Measurements from ENCODE around the gene MAK. TPM values are rescaled to one million over a fixed set of nuclear protein-coding genes. Genes with fewer than 3 reads are reported as not detected.
"Not testable (repeated sequence)": the region's sequence is repeated elsewhere in the genome, so short reads cannot be mapped to it uniquely, and the experiment has no call there.

The MAK gene
- total RNA-seq, 1 experiment from 2014 or later, result not detected

GRCh38 chr6:10862361-10862760 lies 24.0 kb upstream of the MAK start:
- Histone ChIP-seq H3K4me1 (ENCODE audit: low read length) (no peaks in the 10 kb centered on the region), H3K9me2 (replicated peaks; ENCODE audit: insufficient read depth, low read length) (no peaks in the 10 kb centered on the region), H3K79me2 (ENCODE audit: low read length) (no peaks in the 10 kb centered on the region), H4K20me1 (ENCODE audit: insufficient read depth, low read depth, low read length) (no peaks in the 10 kb centered on the region), H3K9me3 (ENCODE audit: low read length) (no peaks in the 10 kb centered on the region), H3K27me3 (ENCODE audit: low read length) (no peaks in the 10 kb centered on the region), H3K4me2 (ENCODE audit: low read depth, low read length, poor library complexity, severe bottlenecking) (no peak overlapping the region), H3K4me3 (ENCODE audit: low read length) (no peak overlapping the region), H3K9ac (ENCODE audit: low read length) (no peak overlapping the region), H3K36me3 (ENCODE audit: insufficient read depth, low read length) (no peaks in the 10 kb centered on the region), H2AFZ (ENCODE audit: low read length) (no peak overlapping the region), H3K27ac (ENCODE audit: low read length) (no peak overlapping the region)
- DNase-seq, result no peak

- no peak for DNase-seq
- H3K4me3 ChIP-seq (ENCODE audit: low read length), result no peak overlapping the region
- no peaks in the 10 kb centered on the region for H3K9me3 ChIP-seq (ENCODE audit: low read length)
- no peak overlapping the region for H3K27ac ChIP-seq (ENCODE audit: low read length)
- no peaks in the 10 kb centered on the region for H3K79me2 ChIP-seq (ENCODE audit: low read length)
- H4K20me1 ChIP-seq (ENCODE audit: insufficient read depth, low read depth, low read length), result no peaks in the 10 kb centered on the region
- H3K4me1 ChIP-seq (ENCODE audit: low read length), result no peaks in the 10 kb centered on the region
- no peak overlapping the region for H2AFZ ChIP-seq (ENCODE audit: low read length)
- H3K9me2 ChIP-seq (replicated peaks; ENCODE audit: insufficient read depth, low read length), result no peaks in the 10 kb centered on the region
- H3K27me3 ChIP-seq (ENCODE audit: low read length), result no peaks in the 10 kb centered on the region
- H3K36me3 ChIP-seq (ENCODE audit: insufficient read depth, low read length), result no peaks in the 10 kb centered on the region
- no peak overlapping the region for H3K9ac ChIP-seq (ENCODE audit: low read length)
- no peak overlapping the region for H3K4me2 ChIP-seq (ENCODE audit: low read depth, low read length, poor library complexity, severe bottlenecking)
Observed at GRCh38 chr6:10861086-10861485, 22.7 kb upstream of the MAK start.

GRCh38 chr6:10857259-10857658 lies 18.9 kb upstream of the MAK start:
- no peaks in the 10 kb centered on the region for H3K4me1 ChIP-seq (ENCODE audit: low read length)
- H3K27ac ChIP-seq (ENCODE audit: low read length), result no peak overlapping the region
- no peaks in the 10 kb centered on the region for H3K9me2 ChIP-seq (replicated peaks; ENCODE audit: insufficient read depth, low read length)
- no peak for DNase-seq
- no peak overlapping the region for H2AFZ ChIP-seq (ENCODE audit: low read length)
- no peaks in the 10 kb centered on the region for H4K20me1 ChIP-seq (ENCODE audit: insufficient read depth, low read depth, low read length)
- no peaks in the 10 kb centered on the region for H3K36me3 ChIP-seq (ENCODE audit: insufficient read depth, low read length)
- no peak overlapping the region for H3K9ac ChIP-seq (ENCODE audit: low read length)
- no peak overlapping the region for H3K4me2 ChIP-seq (ENCODE audit: low read depth, low read length, poor library complexity, severe bottlenecking)
- H3K79me2 ChIP-seq (ENCODE audit: low read length), result no peaks in the 10 kb centered on the region
- no peak overlapping the region for H3K4me3 ChIP-seq (ENCODE audit: low read length)
- H3K9me3 ChIP-seq (ENCODE audit: low read length), result no peaks in the 10 kb centered on the region
- no peaks in the 10 kb centered on the region for H3K27me3 ChIP-seq (ENCODE audit: low read length)

GRCh38 chr6:10854922-10855632 lies 16.7 kb upstream of the MAK start:
- H3K36me3 ChIP-seq (ENCODE audit: insufficient read depth, low read length), result no peaks in the 10 kb centered on the region
- no peaks in the 10 kb centered on the region for H3K4me1 ChIP-seq (ENCODE audit: low read length)
- no peaks in the 10 kb centered on the region for H3K79me2 ChIP-seq (ENCODE audit: low read length)
- H3K4me3 ChIP-seq (ENCODE audit: low read length), result no peak overlapping the region
- H3K9me3 ChIP-seq (ENCODE audit: low read length), result no peaks in the 10 kb centered on the region
- H2AFZ ChIP-seq (ENCODE audit: low read length), result no peak overlapping the region
- no peak overlapping the region for H3K9ac ChIP-seq (ENCODE audit: low read length)
- H4K20me1 ChIP-seq (ENCODE audit: insufficient read depth, low read depth, low read length), result no peaks in the 10 kb centered on the region
- H3K27ac ChIP-seq (ENCODE audit: low read length), result no peak overlapping the region
- H3K27me3 ChIP-seq (ENCODE audit: low read length), result no peaks in the 10 kb centered on the region
- DNase-seq, result no peak
- no peaks in the 10 kb centered on the region for H3K9me2 ChIP-seq (replicated peaks; ENCODE audit: insufficient read depth, low read length)
- no peak overlapping the region for H3K4me2 ChIP-seq (ENCODE audit: low read depth, low read length, poor library complexity, severe bottlenecking)

GRCh38 chr6:10853849-10854300 lies 15.5 kb upstream of the MAK start:
- not testable (repeated sequence) for H3K36me3 ChIP-seq (ENCODE audit: insufficient read depth, low read length); DNase-seq; H3K4me2 ChIP-seq (ENCODE audit: low read depth, low read length, poor library complexity, severe bottlenecking)

GRCh38 chr6:10852361-10852960 lies 14.1 kb upstream of the MAK start:
- H3K27me3 ChIP-seq (ENCODE audit: low read length), result no peaks in the 10 kb centered on the region
- H3K9me3 ChIP-seq (ENCODE audit: low read length), result no peaks in the 10 kb centered on the region
- no peaks in the 10 kb centered on the region for H3K79me2 ChIP-seq (ENCODE audit: low read length)
- no peak overlapping the region for H3K27ac ChIP-seq (ENCODE audit: low read length)
- no peak overlapping the region for H3K9ac ChIP-seq (ENCODE audit: low read length)
- no peak overlapping the region for H2AFZ ChIP-seq (ENCODE audit: low read length)
- H3K36me3 ChIP-seq (ENCODE audit: insufficient read depth, low read length), result no peaks in the 10 kb centered on the region
- H4K20me1 ChIP-seq (ENCODE audit: insufficient read depth, low read depth, low read length), result no peaks in the 10 kb centered on the region
- no peak overlapping the region for H3K4me3 ChIP-seq (ENCODE audit: low read length)
- no peak for DNase-seq
- H3K4me2 ChIP-seq (ENCODE audit: low read depth, low read length, poor library complexity, severe bottlenecking), result no peak overlapping the region
- no peaks in the 10 kb centered on the region for H3K9me2 ChIP-seq (replicated peaks; ENCODE audit: insufficient read depth, low read length)
- H3K4me1 ChIP-seq (ENCODE audit: low read length), result no peaks in the 10 kb centered on the region

More at GRCh38 chr6:10853849-10854300, 15.5 kb upstream of the MAK start:
- H3K9ac ChIP-seq (ENCODE audit: low read length); H3K9me3 ChIP-seq (ENCODE audit: low read length); H4K20me1 ChIP-seq (ENCODE audit: insufficient read depth, low read depth, low read length); H3K79me2 ChIP-seq (ENCODE audit: low read length); H3K4me3 ChIP-seq (ENCODE audit: low read length); H3K9me2 ChIP-seq (replicated peaks; ENCODE audit: insufficient read depth, low read length); H2AFZ ChIP-seq (ENCODE audit: low read length); H3K27ac ChIP-seq (ENCODE audit: low read length); H3K27me3 ChIP-seq (ENCODE audit: low read length); H3K4me1 ChIP-seq (ENCODE audit: low read length): not testable (repeated sequence)

GRCh38 chr6:10850728-10851127 lies 12.4 kb upstream of the MAK start:
- DNase-seq, result no peak
- no peaks in the 10 kb centered on the region for H3K4me1 ChIP-seq (ENCODE audit: low read length)
- no peak overlapping the region for H3K4me2 ChIP-seq (ENCODE audit: low read depth, low read length, poor library complexity, severe bottlenecking)
- no peak overlapping the region for H3K9ac ChIP-seq (ENCODE audit: low read length)
- H4K20me1 ChIP-seq (ENCODE audit: insufficient read depth, low read depth, low read length), result no peaks in the 10 kb centered on the region
- no peak overlapping the region for H3K27ac ChIP-seq (ENCODE audit: low read length)
- H3K9me2 ChIP-seq (replicated peaks; ENCODE audit: insufficient read depth, low read length), result no peaks in the 10 kb centered on the region
- no peaks in the 10 kb centered on the region for H3K9me3 ChIP-seq (ENCODE audit: low read length)
- no peaks in the 10 kb centered on the region for H3K36me3 ChIP-seq (ENCODE audit: insufficient read depth, low read length)
- H3K4me3 ChIP-seq (ENCODE audit: low read length), result no peak overlapping the region
- H3K79me2 ChIP-seq (ENCODE audit: low read length), result no peaks in the 10 kb centered on the region
- H3K27me3 ChIP-seq (ENCODE audit: low read length), result no peaks in the 10 kb centered on the region
- no peak overlapping the region for H2AFZ ChIP-seq (ENCODE audit: low read length)

- DNase-seq, result no peak
- no peaks in the 10 kb centered on the region for H3K9me2 ChIP-seq (replicated peaks; ENCODE audit: insufficient read depth, low read length)
- H2AFZ ChIP-seq (ENCODE audit: low read length), result no peak overlapping the region
- H3K9me3 ChIP-seq (ENCODE audit: low read length), result no peaks in the 10 kb centered on the region
- no peak overlapping the region for H3K9ac ChIP-seq (ENCODE audit: low read length)
- H3K4me1 ChIP-seq (ENCODE audit: low read length), result no peaks in the 10 kb centered on the region
- H3K27ac ChIP-seq (ENCODE audit: low read length), result no peak overlapping the region
- no peaks in the 10 kb centered on the region for H3K27me3 ChIP-seq (ENCODE audit: low read length)
- no peaks in the 10 kb centered on the region for H4K20me1 ChIP-seq (ENCODE audit: insufficient read depth, low read depth, low read length)
- H3K79me2 ChIP-seq (ENCODE audit: low read length), result no peaks in the 10 kb centered on the region
- no peaks in the 10 kb centered on the region for H3K36me3 ChIP-seq (ENCODE audit: insufficient read depth, low read length)
- H3K4me3 ChIP-seq (ENCODE audit: low read length), result no peak overlapping the region
- H3K4me2 ChIP-seq (ENCODE audit: low read depth, low read length, poor library complexity, severe bottlenecking), result no peak overlapping the region
Observed at GRCh38 chr6:10849901-10850300, 11.6 kb upstream of the MAK start.

Measured in Karpas-422 (cell line).